ENCODE results near the gene NOP10. TPM values are rescaled to one million over a fixed set of nuclear protein-coding genes. Genes with fewer than 3 reads are reported as not detected.

Gene NOP10
- total and polyA plus RNA-seq, 2 of the 13 experiments (the other 11 are each of a cell fraction or from before 2014, with no cell fraction given), result 239 to 369 TPM

GRCh38 chr15:34360298-34360697 is 17.4 kb upstream of the NOP10 start (continued):
- TF ChIP-seq ZNF549 (CRISPR knock-in tag; IDR thresholded peaks at IDR 0.05), result no peak

- Histone ChIP-seq H3K27ac (ENCODE audit: extremely low read length, insufficient read depth, low read length) (no peak overlapping the region), H4K20me1 (ENCODE audit: insufficient read depth, low read length) (no peaks in the 10 kb centered on the region), H3K4me2 (ENCODE audit: low read depth, low read length) (no peak overlapping the region), H3K4me3 (replicated peaks in 1 of 3; ENCODE audit: insufficient read depth in 1 of 3, low read depth in 2 of 3, low read length in 3 of 3) (no peak overlapping the region), H3K4me1 (ENCODE audit: insufficient read depth, low read length) (no peaks in the 10 kb centered on the region), H3K36me3 (replicated peaks in 1 of 2; ENCODE audit: control insufficient read depth in 1 of 2, insufficient read depth in 2 of 2, low read length in 2 of 2) (peaks cover 3 to 7% of the 10 kb centered on the region in 2 experiments; a peak in 3 of 5 replicates), H3K9me3 (ENCODE audit: low read length) (no peaks in the 10 kb centered on the region), H3K9ac (ENCODE audit: insufficient read depth, low read depth, low read length) (no peak overlapping the region), H3K27me3 (ENCODE audit: control insufficient read depth in 1 of 2, insufficient read depth in 2 of 2, low read length in 2 of 2) (no peaks in the 10 kb centered on the region), H3K79me2 (ENCODE audit: insufficient read depth, low read length) (no peaks in the 10 kb centered on the region), H2AFZ (ENCODE audit: low read length) (no peak overlapping the region)
- no peak for TF ChIP-seq FOXO1 (CRISPR knock-in tag; IDR thresholded peaks at IDR 0.05)
- no peak for TF ChIP-seq ZMYM4 (CRISPR knock-in tag; IDR thresholded peaks at IDR 0.05)
- no peak for TF ChIP-seq MAFK (conservative IDR thresholded peaks at IDR 0.05 in 1 of 2, IDR thresholded peaks at IDR 0.05 in 1 of 2; ENCODE audit: low read length in 2 of 2)
- CTCF ChIA-PET (ENCODE audit: low intra/inter-chr PET ratio, low total read pairs), result no interaction called here
- DNase-seq (ENCODE audit: low spot score), result no peak
- no peak for FAIRE-seq
- POLR2A ChIA-PET, result no interaction called here
- BruUV-seq (replicated peaks), result no TSS peak
- 96% methylated on average over 3 of the region's 3 CpGs for WGBS (ENCODE audit: low lambda C conversion rate)
- intact Hi-C loops (cut with micrococcal nuclease; ENCODE audit: unreplicated experiment), result no loop called here
- in situ Hi-C loops (cut with HindIII; ENCODE audit: extremely low pct_ligation_motif_present, low pct_unique_long_range_greater_than_20kb), result loop anchor here (25.0 kb wide), 1 partner anchor 297 kb away; no protein-coding TSS in a partner anchor
- ATAC-seq, result no peak
These were observed 16.5 kb upstream of the NOP10 start for GRCh38 chr15:34359416-34359815.

- ChIA-PET POLR2A (no interaction called here), CTCF (ENCODE audit: low intra/inter-chr PET ratio, low total read pairs) (interaction anchor here (1.1 kb wide), 1 partner anchor 8 kb away, joined by 3 read pairs; the partner anchor contains the start of gene LPCAT4)
- no peak overlapping the region for H3K4me2 ChIP-seq (ENCODE audit: low read depth, low read length)
- H3K4me1 ChIP-seq (ENCODE audit: insufficient read depth, low read length), result no peaks in the 10 kb centered on the region
- no peak overlapping the region for H2AFZ ChIP-seq (ENCODE audit: low read length)
- H3K36me3 ChIP-seq (replicated peaks in 1 of 2; ENCODE audit: control insufficient read depth in 1 of 2, insufficient read depth in 2 of 2, low read length in 2 of 2), result peaks cover 3 to 7% of the 10 kb centered on the region in 2 experiments; a peak in 3 of 5 replicates
- no TSS peak for BruUV-seq (replicated peaks)
- in situ Hi-C loops (cut with HindIII; ENCODE audit: extremely low pct_ligation_motif_present, low pct_unique_long_range_greater_than_20kb), result loop anchor here (25.0 kb wide), 1 partner anchor 297 kb away; no protein-coding TSS in a partner anchor
- H3K27ac ChIP-seq (ENCODE audit: extremely low read length, insufficient read depth, low read length), result no peak overlapping the region
- TF ChIP-seq SNAPC4 (CRISPR knock-in tag; IDR thresholded peaks at IDR 0.05) (no peak), JUND (CRISPR knock-in tag; IDR thresholded peaks at IDR 0.05) (no peak), MXD4 (CRISPR knock-in tag; IDR thresholded peaks at IDR 0.05) (no peak), ZNF563 (CRISPR knock-in tag; IDR thresholded peaks at IDR 0.05) (no peak), CEBPB (IDR thresholded peaks at IDR 0.05; ENCODE audit: borderline replicate concordance, low read depth, low read length) (no peak)
- no peak for FAIRE-seq
- no peak for ATAC-seq
- intact Hi-C loops (cut with micrococcal nuclease; ENCODE audit: unreplicated experiment), result no loop called here
- no peaks in the 10 kb centered on the region for H3K27me3 ChIP-seq (ENCODE audit: control insufficient read depth in 1 of 2, insufficient read depth in 2 of 2, low read length in 2 of 2)
- no peaks in the 10 kb centered on the region for H4K20me1 ChIP-seq (ENCODE audit: insufficient read depth, low read length)
- no peak for DNase-seq (ENCODE audit: low spot score)
- H3K9ac ChIP-seq (ENCODE audit: insufficient read depth, low read depth, low read length), result no peak overlapping the region
- WGBS (ENCODE audit: low lambda C conversion rate), result 95% methylated on average over 4 of the region's 4 CpGs
- H3K4me3 ChIP-seq (replicated peaks in 1 of 3; ENCODE audit: insufficient read depth in 1 of 3, low read depth in 2 of 3, low read length in 3 of 3), result no peak overlapping the region
- no peaks in the 10 kb centered on the region for H3K79me2 ChIP-seq (ENCODE audit: insufficient read depth, low read length)
- H3K9me3 ChIP-seq (ENCODE audit: low read length), result no peaks in the 10 kb centered on the region
These were observed 16.0 kb upstream of the NOP10 start for GRCh38 chr15:34358948-34359347.
